IMR-90 (cell line): ENCODE data around the gene RRP15. TPM values are rescaled to one million over a fixed set of nuclear protein-coding genes. Genes with fewer than 3 reads are reported as not detected.

Experiments used
- ATAC-seq: fragments of 200-7000 bp; cut with Tn5 transposase; 2 replicates; pipeline ENCODE4 v1.9.1; 2020; ENCODE audit warnings: low read depth, mild to moderate bottlenecking, moderate library complexity
- BruUV-seq: library from RNA; stranded (reverse); fragments of 400-500 nt; replicated peaks from 2 replicates; lab custom pipeline; 2021; lab: Mats Ljungman, UMichigan
- CTCF ChIA-PET: fragments of 300-600 bp; formaldehyde crosslinking; extraction: SDS; loops from one replicate; lab custom pipeline; 2021; ENCODE audit warnings: antibody characterized with exemption; lab: Yijun Ruan, JAX
- POLR2A ChIA-PET: fragments of 300-600 bp; sonication (Branson Sonifier 250); formaldehyde crosslinking; loops from one replicate; lab custom pipeline; 2022; ENCODE audit warnings: antibody characterized with exemption; ENCODE audit not compliant: unreplicated experiment; lab: Charles Lee
- DNase-seq: peaks from one replicate; pipeline ENCODE4 v3.0.0; 2013
- H2AFZ ChIP-seq: replicated peaks from 2 replicates; pipeline ENCODE3; 2013; ENCODE audit warnings: low read length, mild to moderate bottlenecking; ENCODE audit not compliant: poor library complexity
- H2AK5ac ChIP-seq: 2 replicates; pipeline ENCODE4 v1.6.1; 2013; ENCODE audit warnings: low read depth, low read length, inconsistent platforms
- H2AK9ac ChIP-seq: replicated peaks from 2 replicates; pipeline ENCODE3; 2013; ENCODE audit warnings: mild to moderate bottlenecking, low read depth, low read length, moderate library complexity; ENCODE audit not compliant: poor library complexity
- H2BK120ac ChIP-seq: 2 replicates; pipeline ENCODE4 v1.6.1; 2013; ENCODE audit warnings: low read depth, low read length, inconsistent platforms
- H2BK15ac ChIP-seq: 3 replicates; pipeline ENCODE4 v1.6.1; 2013; ENCODE audit warnings: low read depth, low read length, inconsistent platforms
- H2BK20ac ChIP-seq: 2 replicates; pipeline ENCODE4 v1.6.1; 2013; ENCODE audit warnings: low read depth, mild to moderate bottlenecking, inconsistent platforms, low read length, moderate library complexity
- H2BK5ac ChIP-seq: 2 replicates; pipeline ENCODE4 v1.6.1; 2013; ENCODE audit warnings: mild to moderate bottlenecking, low read depth, low read length, inconsistent platforms; ENCODE audit not compliant: poor library complexity, severe bottlenecking
- H3K14ac ChIP-seq: replicated peaks from 2 replicates; pipeline ENCODE4 v1.6.1; 2013; ENCODE audit warnings: low read depth, low read length, inconsistent platforms
- H3K18ac ChIP-seq: 2 replicates; pipeline ENCODE4 v1.6.1; 2013; ENCODE audit warnings: low read depth, low read length, control low read depth
- H3K23ac ChIP-seq: 2 replicates; pipeline ENCODE4 v1.6.1; 2013; ENCODE audit warnings: low read depth, low read length, inconsistent platforms
- H3K27ac ChIP-seq: 2 replicates; pipeline ENCODE4 v1.5.1; 2013; ENCODE audit warnings: mild to moderate bottlenecking, control low read depth, low read length; ENCODE audit not compliant: insufficient read depth
- H3K27me3 ChIP-seq: 2 replicates; pipeline ENCODE4 v1.6.1; 2013; ENCODE audit warnings: low read length; ENCODE audit not compliant: control insufficient read depth, insufficient read depth
- H3K36me3 ChIP-seq: 2 replicates; pipeline ENCODE4 v1.6.1; 2013; ENCODE audit warnings: low read length, mixed read lengths; ENCODE audit not compliant: control insufficient read depth, insufficient read depth
- H3K4ac ChIP-seq: 2 replicates; pipeline ENCODE4 v1.6.1; 2013; ENCODE audit warnings: low read depth, low read length, inconsistent platforms
- H3K4me1 ChIP-seq: 2 replicates; pipeline ENCODE4 v1.6.1; 2013; ENCODE audit warnings: low read length, mixed read lengths; ENCODE audit not compliant: control insufficient read depth, insufficient read depth
- H3K4me2 ChIP-seq: 2 replicates; pipeline ENCODE4 v1.6.1; 2013; ENCODE audit warnings: low read depth, mild to moderate bottlenecking, control low read depth, low read length, moderate library complexity
- H3K4me3 ChIP-seq: 2 replicates; pipeline ENCODE4 v1.5.1; 2013; ENCODE audit warnings: low read depth, mild to moderate bottlenecking, control low read depth, low read length, moderate library complexity; ENCODE audit not compliant: insufficient read depth
- H3K56ac ChIP-seq: 2 replicates; pipeline ENCODE4 v1.6.1; 2013; ENCODE audit warnings: low read length, inconsistent platforms; ENCODE audit not compliant: insufficient read depth; ENCODE audit errors: extremely low read depth
- H3K79me1 ChIP-seq, 2 experiments: 2 replicates each; pipeline ENCODE4 v1.6.1; 2013; ENCODE audit warnings: low read length in 2 of 2, inconsistent platforms in 1 of 2, low read depth in 1 of 2
- H3K9ac ChIP-seq: 2 replicates; pipeline ENCODE4 v1.6.1; 2013; ENCODE audit warnings: low read depth, low read length, control low read depth
- H3K9me1 ChIP-seq: 2 replicates; pipeline ENCODE4 v1.6.1; 2013; ENCODE audit warnings: low read length, inconsistent platforms; ENCODE audit not compliant: insufficient read depth
- H3K9me3 ChIP-seq: 2 replicates; pipeline ENCODE4 v1.6.1; 2013; ENCODE audit warnings: low read length; ENCODE audit not compliant: control insufficient read depth, insufficient read depth
- H4K20me1 ChIP-seq: 2 replicates; pipeline ENCODE4 v1.6.1; 2013; ENCODE audit warnings: low read length, inconsistent platforms; ENCODE audit not compliant: insufficient read depth
- H4K5ac ChIP-seq: 2 replicates; pipeline ENCODE4 v1.6.1; 2013; ENCODE audit warnings: mild to moderate bottlenecking, low read depth, low read length, control low read depth
- H4K8ac ChIP-seq, 2 experiments: 2 replicates each; pipeline ENCODE4 v1.6.1; 2013; ENCODE audit warnings: low read depth in 2 of 2, low read length in 2 of 2, control low read depth in 1 of 2, inconsistent platforms in 1 of 2
- H4K91ac ChIP-seq: 2 replicates; pipeline ENCODE4 v1.6.1; 2013; ENCODE audit warnings: low read depth, low read length, inconsistent platforms; ENCODE audit not compliant: insufficient read depth
- BHLHE40 ChIP-seq: fragments of 150-350 bp; IDR thresholded peaks from 2 replicates; pipeline ENCODE4 v1.6.1; 2016; ENCODE audit warnings: mild to moderate bottlenecking, low read depth, low read length
- CEBPB ChIP-seq: IDR thresholded peaks from 2 replicates; pipeline ENCODE4 v1.6.1; 2012; ENCODE audit warnings: low read depth, low read length, improper control_type of control experiment
- CHD1 ChIP-seq: IDR thresholded peaks from 2 replicates; pipeline ENCODE4 v1.6.1; 2012; ENCODE audit warnings: low read depth, low read length, improper control_type of control experiment
- FOS ChIP-seq: fragments of 150-350 bp; IDR thresholded peaks from 2 replicates; pipeline ENCODE4 v1.6.1; 2016; ENCODE audit warnings: low read depth, low read length
- MAFK ChIP-seq: IDR thresholded peaks from 2 replicates; pipeline ENCODE4 v1.6.1; 2012; ENCODE audit warnings: low read depth, low read length, improper control_type of control experiment
- MAZ ChIP-seq: IDR thresholded peaks from 2 replicates; pipeline ENCODE4 v1.6.1; 2012; ENCODE audit warnings: low read depth, mild to moderate bottlenecking, low read length, improper control_type of control experiment, moderate library complexity, borderline replicate concordance
- MXI1 ChIP-seq: IDR thresholded peaks from 2 replicates; pipeline ENCODE4 v1.6.1; 2012; ENCODE audit warnings: low read depth, mild to moderate bottlenecking, low read length, moderate library complexity, borderline replicate concordance
- NFE2L2 ChIP-seq: fragments of 150-350 bp; IDR thresholded peaks from 2 replicates; pipeline ENCODE4 v1.6.1; 2016; ENCODE audit warnings: low read depth, mild to moderate bottlenecking, low read length
- POLR2A ChIP-seq: IDR thresholded peaks from 2 replicates; pipeline ENCODE4 v1.6.1; 2012; ENCODE audit warnings: mild to moderate bottlenecking, low read depth, low read length
- RAD21 ChIP-seq: IDR thresholded peaks from 2 replicates; pipeline ENCODE4 v1.6.1; 2012; ENCODE audit warnings: low read length, improper control_type of control experiment
- RCOR1 ChIP-seq: IDR thresholded peaks from 2 replicates; pipeline ENCODE4 v1.6.1; 2012; ENCODE audit warnings: mild to moderate bottlenecking, low read length, improper control_type of control experiment; ENCODE audit not compliant: insufficient replicate concordance
- RFX5 ChIP-seq: IDR thresholded peaks from 2 replicates; pipeline ENCODE4 v1.8.0; 2012; ENCODE audit warnings: low read depth, mild to moderate bottlenecking, low read length, moderate library complexity
- SMC3 ChIP-seq: fragments of 150-350 bp; IDR thresholded peaks from 2 replicates; pipeline ENCODE4 v1.6.1; 2016; ENCODE audit warnings: low read depth, mild to moderate bottlenecking, antibody characterized with exemption, low read length, moderate library complexity
- WGBS, 2 experiments: methylation state at CpG; one replicate each; pipeline versions ENCODE4 v1.1.5 to v1.1.7; 2013; ENCODE audit warnings: missing lambda C conversion rate in 2 of 2; ENCODE audit not compliant: insufficient read length in 1 of 2; ENCODE audit errors: extremely low coverage in 2 of 2; 5-methylcytosine and 5-hydroxymethylcytosine counted together
- dilution Hi-C: fragments of 300-500 bp; cut with HindIII; formaldehyde crosslinking; loops from one replicate; pipeline ENCODE4 v1.14.3; 2018; ENCODE audit warnings: low sequenced_read_pairs; ENCODE audit not compliant: unreplicated experiment
- in situ Hi-C: fragments of 300-500 bp; cut with MboI; formaldehyde crosslinking; loops from 3 replicates; pipeline ENCODE4 v1.14.3; 2019; ENCODE audit warnings: low sequenced_read_pairs, inconsistent platforms, mixed read lengths
- intact Hi-C: fragments of 100-400 bp; cut with micrococcal nuclease; formaldehyde crosslinking; loops from 2 replicates; pipeline ENCODE4 v1.10.0; 2022
- polyA plus RNA-seq, 3 experiments: library from polyadenylated mRNA; depleted of rRNA; stranded (reverse); fragments of >200 nt; gene quantifications; 2 replicates each; pipeline ENCODE4 v1.2.3, GENCODE V29; 2012; ENCODE audit warnings: low replicate concordance in 1 of 3
- total RNA-seq: library from RNA; depleted of rRNA; stranded (reverse); fragments of >200 nt; gene quantifications from 2 replicates; pipeline ENCODE4 v1.2.3, GENCODE V29; 2012
- TF ChIP-seq, protein P1 (sequence below): fragments of 150-350 bp; IDR thresholded peaks from 2 replicates; pipeline ENCODE4 v1.6.1; 2017; ENCODE audit warnings: mild to moderate bottlenecking, antibody characterized with exemption, low read length, low read depth
- TF ChIP-seq, protein P2 (sequence below): conservative IDR thresholded peaks from 2 replicates; pipeline ENCODE4 v1.5.1; 2012; ENCODE audit warnings: mild to moderate bottlenecking, low read depth, low read length, improper control_type of control experiment
- TF ChIP-seq, protein P3 (sequence below): fragments of 150-350 bp; IDR thresholded peaks from 2 replicates; pipeline ENCODE4 v1.6.1; 2016; ENCODE audit warnings: low read depth, mild to moderate bottlenecking, low read length, moderate library complexity, borderline replicate concordance

RRP15 gene
- total and polyA plus RNA-seq, 2 of the 4 experiments (the other 2 are of a cell fraction) = 3.1 to 4.1 TPM

DNA sequence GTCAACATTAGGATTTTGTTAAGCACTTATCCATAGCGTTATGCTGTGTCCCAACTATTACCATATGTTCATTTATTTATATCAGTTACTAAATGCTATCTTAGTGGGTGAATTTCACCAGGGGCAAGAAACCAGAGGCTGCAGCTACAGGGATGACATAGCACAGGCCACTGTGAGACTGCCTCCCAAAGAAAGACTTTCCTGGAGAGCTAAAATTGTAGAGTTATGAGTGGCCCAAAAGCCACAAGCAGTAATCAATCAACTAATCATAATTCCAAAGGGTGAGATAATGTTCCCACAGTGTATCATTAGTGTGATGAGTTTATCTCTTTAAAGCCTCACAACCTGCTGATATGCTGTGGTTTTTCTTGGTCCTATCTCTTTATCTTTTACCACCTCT lies 56.2 kb downstream of the RRP15 start:
- no peak overlapping the region for H2AK9ac ChIP-seq
- no peak overlapping the region for H4K8ac ChIP-seq
- ChIA-PET CTCF (no interaction called here), POLR2A (no interaction called here)
- H3K79me1 ChIP-seq = 0 out of 4 replicates have a peak, but pooled peaks cover 0 to 5% of the 10 kb centered on the region in 2 experiments
- no peak overlapping the region for H3K4me2 ChIP-seq
- no peak overlapping the region for H3K23ac ChIP-seq
- H4K20me1 ChIP-seq = no peaks in the 10 kb centered on the region
- 0 out of 2 replicates have a peak, but pooled peaks cover 1% of the 10 kb centered on the region for H3K4me1 ChIP-seq
- no peaks in the 10 kb centered on the region for H3K27me3 ChIP-seq
- no peak overlapping the region for H3K27ac ChIP-seq
- no peaks in the 10 kb centered on the region for H3K36me3 ChIP-seq
- no peak for ATAC-seq
- H2BK120ac ChIP-seq = no peak overlapping the region
- no peak overlapping the region for H2BK15ac ChIP-seq
- BruUV-seq = no TSS peak
- no peak overlapping the region for H4K91ac ChIP-seq
- H2BK20ac ChIP-seq = no peak overlapping the region
- no peak overlapping the region for H3K4me3 ChIP-seq
- TF ChIP-seq, protein P1, sequence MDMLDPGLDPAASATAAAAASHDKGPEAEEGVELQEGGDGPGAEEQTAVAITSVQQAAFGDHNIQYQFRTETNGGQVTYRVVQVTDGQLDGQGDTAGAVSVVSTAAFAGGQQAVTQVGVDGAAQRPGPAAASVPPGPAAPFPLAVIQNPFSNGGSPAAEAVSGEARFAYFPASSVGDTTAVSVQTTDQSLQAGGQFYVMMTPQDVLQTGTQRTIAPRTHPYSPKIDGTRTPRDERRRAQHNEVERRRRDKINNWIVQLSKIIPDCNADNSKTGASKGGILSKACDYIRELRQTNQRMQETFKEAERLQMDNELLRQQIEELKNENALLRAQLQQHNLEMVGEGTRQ = no peak
- no peak for TF ChIP-seq RFX5
- TF ChIP-seq NFE2L2 = no peak
- TF ChIP-seq, protein P2, sequence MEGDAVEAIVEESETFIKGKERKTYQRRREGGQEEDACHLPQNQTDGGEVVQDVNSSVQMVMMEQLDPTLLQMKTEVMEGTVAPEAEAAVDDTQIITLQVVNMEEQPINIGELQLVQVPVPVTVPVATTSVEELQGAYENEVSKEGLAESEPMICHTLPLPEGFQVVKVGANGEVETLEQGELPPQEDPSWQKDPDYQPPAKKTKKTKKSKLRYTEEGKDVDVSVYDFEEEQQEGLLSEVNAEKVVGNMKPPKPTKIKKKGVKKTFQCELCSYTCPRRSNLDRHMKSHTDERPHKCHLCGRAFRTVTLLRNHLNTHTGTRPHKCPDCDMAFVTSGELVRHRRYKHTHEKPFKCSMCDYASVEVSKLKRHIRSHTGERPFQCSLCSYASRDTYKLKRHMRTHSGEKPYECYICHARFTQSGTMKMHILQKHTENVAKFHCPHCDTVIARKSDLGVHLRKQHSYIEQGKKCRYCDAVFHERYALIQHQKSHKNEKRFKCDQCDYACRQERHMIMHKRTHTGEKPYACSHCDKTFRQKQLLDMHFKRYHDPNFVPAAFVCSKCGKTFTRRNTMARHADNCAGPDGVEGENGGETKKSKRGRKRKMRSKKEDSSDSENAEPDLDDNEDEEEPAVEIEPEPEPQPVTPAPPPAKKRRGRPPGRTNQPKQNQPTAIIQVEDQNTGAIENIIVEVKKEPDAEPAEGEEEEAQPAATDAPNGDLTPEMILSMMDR = no peak
- no peak for TF ChIP-seq POLR2A
- TF ChIP-seq, protein P3, sequence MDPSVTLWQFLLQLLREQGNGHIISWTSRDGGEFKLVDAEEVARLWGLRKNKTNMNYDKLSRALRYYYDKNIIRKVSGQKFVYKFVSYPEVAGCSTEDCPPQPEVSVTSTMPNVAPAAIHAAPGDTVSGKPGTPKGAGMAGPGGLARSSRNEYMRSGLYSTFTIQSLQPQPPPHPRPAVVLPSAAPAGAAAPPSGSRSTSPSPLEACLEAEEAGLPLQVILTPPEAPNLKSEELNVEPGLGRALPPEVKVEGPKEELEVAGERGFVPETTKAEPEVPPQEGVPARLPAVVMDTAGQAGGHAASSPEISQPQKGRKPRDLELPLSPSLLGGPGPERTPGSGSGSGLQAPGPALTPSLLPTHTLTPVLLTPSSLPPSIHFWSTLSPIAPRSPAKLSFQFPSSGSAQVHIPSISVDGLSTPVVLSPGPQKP = no peak
- no peak for TF ChIP-seq MAZ
- no peak for TF ChIP-seq SMC3
- TF ChIP-seq CHD1 = no peak
- TF ChIP-seq MAFK = no peak
- TF ChIP-seq FOS = no peak
- TF ChIP-seq BHLHE40 = no peak
- no peak for TF ChIP-seq MXI1
- no peak for TF ChIP-seq RCOR1
- TF ChIP-seq RAD21 = no peak
- no peak for TF ChIP-seq CEBPB
- H3K9ac ChIP-seq = no peak overlapping the region
- no peak overlapping the region for H3K56ac ChIP-seq
- H3K18ac ChIP-seq = no peak overlapping the region
- no peak overlapping the region for H2AFZ ChIP-seq
- intact Hi-C loops = loop anchor here (10.0 kb wide), 1 partner anchor 973 kb away; no protein-coding TSS in a partner anchor
- no peak overlapping the region for H2BK5ac ChIP-seq
- no CpG with 5 or more reads among the region's 1 CpG for WGBS, 2 experiments
- H2AK5ac ChIP-seq = no peak overlapping the region
- H4K5ac ChIP-seq = no peak overlapping the region
- DNase-seq = no peak
- H3K9me3 ChIP-seq = no peaks in the 10 kb centered on the region
- dilution Hi-C loops = no loop called here
- in situ Hi-C loops = loop anchor here (10.0 kb wide), 2 partner anchors 833 to 1043 kb away; partner anchors contain the start of gene LYPLAL1
- H3K4ac ChIP-seq = no peak overlapping the region
- no peak overlapping the region for H3K14ac ChIP-seq
- H3K9me1 ChIP-seq = no peaks in the 10 kb centered on the region; the same call in 1 of the 2 replicates
